A673 (cell line): Measurements from ENCODE around the gene CENPX. TPM values are rescaled to one million over a fixed set of nuclear protein-coding genes. Genes with fewer than 3 reads are reported as not detected.

Experiments used
- BruUV-seq: library from RNA; stranded (reverse); fragments of 400-500 nt; replicated peaks from 2 replicates; lab custom pipeline; 2021; lab: Mats Ljungman, UMichigan
- CTCF ChIA-PET: fragments of 300-600 bp; sonication (Branson Sonifier 250); formaldehyde crosslinking; loops from one replicate; lab custom pipeline; 2022; ENCODE audit warnings: antibody characterized with exemption; lab: Charles Lee
- POLR2A ChIA-PET: fragments of 300-600 bp; sonication (Branson Sonifier 250); formaldehyde crosslinking; loops from one replicate; lab custom pipeline; 2022; ENCODE audit warnings: antibody characterized with exemption; ENCODE audit not compliant: low non-redundant PET; lab: Charles Lee
- DNase-seq: peaks from one replicate; pipeline ENCODE4 v3.0.0-alpha.2; 2015; ENCODE audit warnings: low spot score
- H3K27ac ChIP-seq: fragments of 200-600 bp; sonication (generic); 2 replicates; pipeline ENCODE4 v1.5.1; 2016; ENCODE audit warnings: mixed run types, low read depth, mild to moderate bottlenecking, mixed read lengths, antibody characterized with exemption, low read length; ENCODE audit not compliant: poor library complexity, severe bottlenecking
- H3K27me3 ChIP-seq: fragments of 200-600 bp; sonication (generic); replicated peaks from 2 replicates; pipeline ENCODE4 v1.6.1; 2017; ENCODE audit warnings: mixed run types, low read depth, mild to moderate bottlenecking, mixed read lengths, antibody characterized with exemption, low read length; ENCODE audit not compliant: insufficient read depth, poor library complexity
- H3K36me3 ChIP-seq: fragments of 200-600 bp; sonication (generic); 2 replicates; pipeline ENCODE4 v1.6.1; 2016; ENCODE audit warnings: mixed run types, mild to moderate bottlenecking, mixed read lengths, antibody characterized with exemption, low read length; ENCODE audit not compliant: insufficient read depth, poor library complexity, severe bottlenecking
- H3K4me1 ChIP-seq: fragments of 200-600 bp; sonication (generic); 2 replicates; pipeline ENCODE4 v1.6.1; 2017; ENCODE audit warnings: mixed run types, mild to moderate bottlenecking, mixed read lengths, antibody characterized with exemption, low read length; ENCODE audit not compliant: insufficient read depth, poor library complexity, severe bottlenecking
- H3K4me3 ChIP-seq: fragments of 200-600 bp; sonication (generic); 2 replicates; pipeline ENCODE4 v1.5.1; 2016; ENCODE audit warnings: low read depth, mixed run types, mild to moderate bottlenecking, mixed read lengths, low read length; ENCODE audit not compliant: poor library complexity, severe bottlenecking
- H3K9me3 ChIP-seq: fragments of 200-600 bp; sonication (generic); 2 replicates; pipeline ENCODE4 v1.6.1; 2016; ENCODE audit warnings: mixed run types, low read depth, mild to moderate bottlenecking, mixed read lengths, antibody characterized with exemption, low read length; ENCODE audit not compliant: poor library complexity, severe bottlenecking
- CTCF ChIP-seq: fragments of 300-800, 200-600 bp; sonication (generic); conservative IDR thresholded peaks from 2 replicates; pipeline ENCODE4 v1.5.1; 2017; ENCODE audit warnings: low read depth, mild to moderate bottlenecking, antibody characterized with exemption, low read length, moderate library complexity, mixed read lengths
- EZH2 ChIP-seq: fragments of 200-600 bp; sonication (generic); IDR thresholded peaks from 2 replicates; pipeline ENCODE4 v1.6.1; 2017; ENCODE audit warnings: borderline replicate concordance, low read depth, mild to moderate bottlenecking, mixed read lengths, antibody characterized with exemption, low read length; ENCODE audit not compliant: poor library complexity, severe bottlenecking
- intact Hi-C: fragments of 100-400 bp; cut with micrococcal nuclease; formaldehyde crosslinking; loops from one replicate; pipeline ENCODE4 v1.10.0; 2022; ENCODE audit not compliant: unreplicated experiment
- total RNA-seq: library from RNA; stranded (reverse); gene quantifications from 2 replicates; pipeline ENCODE4 v1.2.3, GENCODE V29; 2021

Gene CENPX
- total RNA-seq, 1 experiment from 2014 or later = 165 TPM

- intact Hi-C loops = no loop called here
- BruUV-seq = no TSS peak
- ChIA-PET POLR2A (no interaction called here), CTCF (no interaction called here)
- Histone ChIP-seq H3K27me3 (no peaks in the 10 kb centered on the region), H3K27ac (no peak overlapping the region), H3K4me3 (no peak overlapping the region), H3K4me1 (peaks cover 9% of the 10 kb centered on the region), H3K9me3 (no peaks in the 10 kb centered on the region), H3K36me3 (no peaks in the 10 kb centered on the region)
- TF ChIP-seq CTCF (no peak), EZH2 (no peak)
- no peak for DNase-seq
These were observed 15.0 kb downstream of the CENPX start for GRCh38 chr17:82007495-82008257.

GRCh38 chr17:82007228-82007494 is 15.5 kb downstream of the CENPX start:
- BruUV-seq = no TSS peak
- no peak overlapping the region for H3K4me3 ChIP-seq
- no peak overlapping the region for H3K27ac ChIP-seq
- H3K4me1 ChIP-seq = peaks cover 9% of the 10 kb centered on the region
- no peaks in the 10 kb centered on the region for H3K27me3 ChIP-seq
- TF ChIP-seq CTCF (no peak), EZH2 (no peak)
- H3K36me3 ChIP-seq = no peaks in the 10 kb centered on the region
- intact Hi-C loops = no loop called here
- CTCF ChIA-PET = no interaction called here
- no peaks in the 10 kb centered on the region for H3K9me3 ChIP-seq
- POLR2A ChIA-PET = no interaction called here
- no peak for DNase-seq

GRCh38 chr17:82006468-82007227 is 16.0 kb downstream of the CENPX start:
- H3K9me3 ChIP-seq = no peaks in the 10 kb centered on the region
- H3K27me3 ChIP-seq = no peaks in the 10 kb centered on the region
- DNase-seq = no peak
- H3K4me1 ChIP-seq = peaks cover 9% of the 10 kb centered on the region
- no peaks in the 10 kb centered on the region for H3K36me3 ChIP-seq
- ChIA-PET POLR2A (no interaction called here), CTCF (no interaction called here)
- BruUV-seq = no TSS peak
- H3K27ac ChIP-seq = no peak overlapping the region
- intact Hi-C loops = no loop called here
- H3K4me3 ChIP-seq = no peak overlapping the region
- TF ChIP-seq EZH2 = no peak
- TF ChIP-seq CTCF = no peak
